ENCODE data around the gene IFNL3. TPM values are rescaled to one million over a fixed set of nuclear protein-coding genes. Genes with fewer than 3 reads are reported as not detected.
"Not testable (repeated sequence)": the region's sequence is repeated elsewhere in the genome, so short reads cannot be mapped to it uniquely, and the experiment has no call there.

Gene IFNL3
- not detected for total RNA-seq

GRCh38 chr19:39244410-39245100 is at the start of gene IFNL3:
TSS of gene IFNL3 (minus strand) at chr19:39245006. CDS start at chr19:39244967, 39 bp downstream.
- Histone ChIP-seq H3K27me3 (peaks cover 0 to 16% of the 10 kb centered on the region in 2 donors), H3K4me1 (peaks cover 0 to 14% (median 0%) of the 10 kb centered on the region in 4 donors)
- DNase-seq, H3K36me3 ChIP-seq, H3K27ac ChIP-seq, H3K4me3 ChIP-seq, H3K9me3 ChIP-seq: not testable (repeated sequence)

GRCh38 chr19:39293394-39293793 is 48.6 kb upstream of the IFNL3 start:
- H3K36me3 ChIP-seq: no peaks in the 10 kb centered on the region
- no peak overlapping the region for H3K27ac ChIP-seq
- no peaks in the 10 kb centered on the region for H3K27me3 ChIP-seq
- TF ChIP-seq POLR2A (IDR thresholded peaks at IDR 0.05) (no peak), CTCF (IDR thresholded peaks at IDR 0.05) (no peak)
- H3K9me3 ChIP-seq: no peaks in the 10 kb centered on the region
- no peak overlapping the region for H3K4me3 ChIP-seq
- DNase-seq: no peak
- H3K4me1 ChIP-seq: no peaks in the 10 kb centered on the region

GRCh38 chr19:39284032-39284431 is 39.2 kb upstream of the IFNL3 start:
- no peak overlapping the region for H3K4me3 ChIP-seq
- H3K27ac ChIP-seq: no peak overlapping the region
- peaks cover 0 to 3% (median 0%) of the 10 kb centered on the region in 4 donors for H3K9me3 ChIP-seq
- no peaks in the 10 kb centered on the region for H3K27me3 ChIP-seq
- H3K36me3 ChIP-seq: no peaks in the 10 kb centered on the region
- no peaks in the 10 kb centered on the region for H3K4me1 ChIP-seq
- TF ChIP-seq CTCF (IDR thresholded peaks at IDR 0.05) (no peak), POLR2A (IDR thresholded peaks at IDR 0.05) (no peak)
- DNase-seq: no peak

GRCh38 chr19:39282021-39282420 is 37.2 kb upstream of the IFNL3 start:
- DNase-seq: no peak
- peaks cover 0 to 3% (median 0%) of the 10 kb centered on the region in 4 donors for H3K9me3 ChIP-seq
- no peaks in the 10 kb centered on the region for H3K4me1 ChIP-seq
- H3K36me3 ChIP-seq: no peaks in the 10 kb centered on the region
- H3K4me3 ChIP-seq: no peak overlapping the region
- no peak overlapping the region for H3K27ac ChIP-seq
- no peak for TF ChIP-seq POLR2A (IDR thresholded peaks at IDR 0.05)
- no peak for TF ChIP-seq CTCF (IDR thresholded peaks at IDR 0.05)
- H3K27me3 ChIP-seq: no peaks in the 10 kb centered on the region

GRCh38 chr19:39277598-39277997 is 32.8 kb upstream of the IFNL3 start:
- Histone ChIP-seq H3K4me3 (no peak overlapping the region), H3K9me3 (no peaks in the 10 kb centered on the region), H3K27me3 (no peaks in the 10 kb centered on the region), H3K27ac (no peak overlapping the region), H3K4me1 (no peaks in the 10 kb centered on the region), H3K36me3 (no peaks in the 10 kb centered on the region)
- TF ChIP-seq POLR2A (IDR thresholded peaks at IDR 0.05): no peak
- no peak for TF ChIP-seq CTCF (IDR thresholded peaks at IDR 0.05)
- peak in 1 of 3 donors; percentile 39 for DNase-seq

GRCh38 chr19:39276740-39277139 is 31.9 kb upstream of the IFNL3 start:
- Histone ChIP-seq H3K27me3 (no peaks in the 10 kb centered on the region), H3K36me3 (no peaks in the 10 kb centered on the region), H3K4me3 (no peak overlapping the region), H3K27ac (no peak overlapping the region), H3K9me3 (no peaks in the 10 kb centered on the region), H3K4me1 (no peaks in the 10 kb centered on the region)
- TF ChIP-seq CTCF (IDR thresholded peaks at IDR 0.05) (no peak), POLR2A (IDR thresholded peaks at IDR 0.05) (no peak)
- DNase-seq: no peak

Data from Peyer's patch (tissue), 4 donors.